NT2/D1 (cell line): Measurements from ENCODE around the gene CACNA1D.

Experiments
- DNase-seq: peaks from one replicate; pipeline ENCODE4 v3.0.0-alpha.2; 2011; ENCODE audit warnings: low read depth, low spot score
- H3K27me3 ChIP-seq: 2 replicates; pipeline ENCODE4 v1.6.0; 2011; ENCODE audit warnings: mild to moderate bottlenecking; ENCODE audit not compliant: insufficient read length, insufficient read depth
- H3K36me3 ChIP-seq: 2 replicates; pipeline ENCODE4 v1.6.1; 2011; ENCODE audit warnings: mild to moderate bottlenecking, low read length, mixed read lengths; ENCODE audit not compliant: insufficient read depth, insufficient read length
- H3K4me1 ChIP-seq: 2 replicates; pipeline ENCODE4 v1.5.1; 2011; ENCODE audit not compliant: insufficient read depth, insufficient read length
- H3K4me3 ChIP-seq: 2 replicates; pipeline ENCODE4 v1.5.1; 2011; ENCODE audit warnings: low read depth; ENCODE audit not compliant: insufficient read length
- H3K9ac ChIP-seq: 2 replicates; pipeline ENCODE4 v1.6.0; 2011; ENCODE audit warnings: low read depth; ENCODE audit not compliant: insufficient read length
- H3K9me3 ChIP-seq: 2 replicates; pipeline ENCODE4 v1.5.1; 2011; ENCODE audit warnings: mild to moderate bottlenecking, low read length; ENCODE audit not compliant: insufficient read depth
- SUZ12 ChIP-seq: IDR thresholded peaks from 2 replicates; pipeline ENCODE4 v1.6.1; 2011; ENCODE audit not compliant: insufficient read length, insufficient read depth; ENCODE audit errors: extremely low read depth
- YY1 ChIP-seq: IDR thresholded peaks from 2 replicates; pipeline ENCODE4 v1.6.1; 2011; ENCODE audit not compliant: insufficient read length, insufficient read depth
- ZNF274 ChIP-seq: IDR thresholded peaks from 2 replicates; pipeline ENCODE4 v1.6.1; 2011; ENCODE audit warnings: mild to moderate bottlenecking, low read depth, low read length

CACNA1D gene

DNA sequence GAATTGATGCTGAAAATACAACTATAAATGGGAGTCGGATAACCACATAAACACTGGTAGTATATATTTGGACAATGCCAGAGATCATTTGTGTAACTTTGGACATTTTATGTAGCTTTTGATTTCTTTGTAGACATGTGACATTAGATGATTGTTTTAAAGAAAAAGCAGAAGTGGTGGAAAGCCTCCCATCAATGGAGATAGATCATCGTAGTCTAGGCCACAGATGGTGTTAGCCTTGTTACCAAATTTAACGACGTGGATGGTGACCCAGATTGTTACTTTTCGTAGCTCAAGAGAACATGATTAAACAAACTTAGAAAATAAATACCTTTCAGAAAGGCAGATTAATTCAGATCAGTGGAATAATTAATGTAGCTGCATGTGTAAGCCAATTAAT lies 8.8 kb downstream of the CACNA1D start:
- Histone ChIP-seq H3K4me3 (no peak overlapping the region), H3K9ac (no peak overlapping the region), H3K9me3 (no peaks in the 10 kb centered on the region), H3K36me3 (no peaks in the 10 kb centered on the region), H3K4me1 (no peaks in the 10 kb centered on the region), H3K27me3 (peaks cover 2% of the 10 kb centered on the region)
- DNase-seq, result no peak
- TF ChIP-seq YY1, result no peak

- Histone ChIP-seq H3K4me1 (no peaks in the 10 kb centered on the region), H3K36me3 (no peaks in the 10 kb centered on the region), H3K9me3 (no peaks in the 10 kb centered on the region), H3K9ac (no peak overlapping the region), H3K4me3 (no peak overlapping the region), H3K27me3 (no peaks in the 10 kb centered on the region)
- no peak for TF ChIP-seq SUZ12
- TF ChIP-seq ZNF274, result no peak
- no peak for TF ChIP-seq YY1
- DNase-seq, result no peak
Measured at GRCh38 chr3:53506110-53506762, 11.8 kb downstream of the CACNA1D start.

DNA sequence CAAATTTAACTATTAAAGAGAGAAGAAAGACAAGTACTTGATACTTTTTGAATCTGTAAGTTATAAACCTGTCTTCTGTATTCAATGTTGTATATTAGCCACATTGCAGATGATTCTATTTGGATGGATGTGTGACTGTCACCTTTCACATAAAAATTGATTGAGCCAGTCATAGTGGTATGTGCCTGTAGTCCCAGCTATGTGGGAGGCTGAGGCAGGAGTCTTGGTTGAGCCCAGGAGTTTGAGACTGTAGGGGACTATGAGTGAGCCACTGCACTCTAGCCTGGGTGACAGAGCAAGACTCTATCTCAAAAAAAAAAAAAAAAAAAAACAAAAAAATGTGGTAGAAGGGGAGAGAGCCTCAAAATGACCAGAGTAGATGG lies 12.3 kb downstream of the CACNA1D start:
- DNase-seq, result no peak

DNA sequence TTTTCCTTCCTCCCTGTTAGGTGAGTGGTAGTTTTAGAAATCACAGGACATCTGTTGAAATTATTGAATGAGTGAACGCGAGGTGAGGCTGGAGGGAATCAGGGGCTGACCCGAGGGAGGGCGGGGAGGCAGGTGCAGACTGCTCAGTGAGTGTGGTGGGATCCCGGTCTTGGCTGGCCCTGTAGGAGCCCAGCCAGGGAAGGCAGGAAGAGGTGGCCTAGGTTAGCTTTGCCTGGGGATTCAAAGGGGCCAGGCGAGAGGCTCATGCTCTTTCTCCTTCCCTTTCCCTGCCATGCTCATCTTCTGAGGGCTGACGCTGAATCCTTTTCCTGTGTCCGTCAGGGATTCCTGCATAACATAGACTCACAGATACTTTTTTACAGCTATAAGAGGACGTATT lies 15.1 kb downstream of the CACNA1D start:
- no peak for DNase-seq
- Histone ChIP-seq H3K4me3 (no peak overlapping the region), H3K36me3 (no peaks in the 10 kb centered on the region), H3K4me1 (no peaks in the 10 kb centered on the region), H3K9me3 (no peaks in the 10 kb centered on the region), H3K27me3 (no peaks in the 10 kb centered on the region), H3K9ac (no peak overlapping the region)
- no peak for TF ChIP-seq ZNF274

More for the DNA sequence above, 12.3 kb downstream of the CACNA1D start:
- H3K4me3 ChIP-seq, result no peak overlapping the region
- H3K36me3 ChIP-seq, result no peaks in the 10 kb centered on the region
- TF ChIP-seq ZNF274, result no peak
- TF ChIP-seq YY1, result no peak
- no peak for TF ChIP-seq SUZ12
- H3K9me3 ChIP-seq, result no peaks in the 10 kb centered on the region
- H3K9ac ChIP-seq, result no peak overlapping the region
- H3K4me1 ChIP-seq, result no peaks in the 10 kb centered on the region
- H3K27me3 ChIP-seq, result no peaks in the 10 kb centered on the region

GRCh38 chr3:53510508-53510907 lies 16.1 kb downstream of the CACNA1D start:
- H3K9ac ChIP-seq, result no peak overlapping the region
- TF ChIP-seq SUZ12 (no peak), YY1 (no peak), ZNF274 (no peak)
- no peaks in the 10 kb centered on the region for H3K9me3 ChIP-seq
- H3K27me3 ChIP-seq, result no peaks in the 10 kb centered on the region
- DNase-seq, result no peak
- H3K36me3 ChIP-seq, result no peaks in the 10 kb centered on the region
- no peak overlapping the region for H3K4me3 ChIP-seq
- H3K4me1 ChIP-seq, result no peaks in the 10 kb centered on the region

- Histone ChIP-seq H3K36me3 (no peaks in the 10 kb centered on the region), H3K4me1 (no peaks in the 10 kb centered on the region), H3K4me3 (no peak overlapping the region), H3K27me3 (no peaks in the 10 kb centered on the region), H3K9me3 (no peaks in the 10 kb centered on the region), H3K9ac (no peak overlapping the region)
- no peak for DNase-seq
- TF ChIP-seq ZNF274 (no peak), YY1 (no peak), SUZ12 (no peak)
Measured at GRCh38 chr3:53511246-53511645, 16.8 kb downstream of the CACNA1D start.

GRCh38 chr3:53513556-53514190 lies 19.3 kb downstream of the CACNA1D start:
- Histone ChIP-seq H3K36me3 (no peaks in the 10 kb centered on the region), H3K4me3 (no peak overlapping the region), H3K4me1 (no peaks in the 10 kb centered on the region), H3K27me3 (no peaks in the 10 kb centered on the region), H3K9ac (no peak overlapping the region), H3K9me3 (no peaks in the 10 kb centered on the region)
- no peak for DNase-seq
- TF ChIP-seq ZNF274, result no peak
- TF ChIP-seq SUZ12, result no peak
- no peak for TF ChIP-seq YY1

DNA sequence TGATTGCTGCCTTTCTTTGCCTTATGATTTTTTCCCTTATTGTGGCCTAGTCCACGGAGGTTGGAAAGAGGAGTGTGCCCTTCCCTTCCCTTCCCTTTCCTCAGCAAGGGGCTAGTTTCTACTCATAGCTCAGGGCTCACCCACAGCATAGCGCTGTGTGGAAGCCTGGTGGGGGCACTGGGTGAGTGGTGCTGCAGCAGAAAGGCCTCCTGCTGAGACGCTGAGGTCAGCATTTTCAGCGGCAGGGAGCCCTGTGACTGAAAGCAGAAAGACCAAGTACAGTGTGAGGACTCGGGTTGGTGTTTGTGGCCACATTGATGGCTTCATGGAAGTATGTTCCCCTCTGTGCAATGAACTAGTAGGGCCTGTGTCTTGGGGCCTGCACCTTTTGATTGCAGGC lies 21.9 kb downstream of the CACNA1D start:
- Histone ChIP-seq H3K4me3 (no peak overlapping the region), H3K9ac (no peak overlapping the region), H3K4me1 (no peaks in the 10 kb centered on the region), H3K9me3 (no peaks in the 10 kb centered on the region), H3K27me3 (no peaks in the 10 kb centered on the region), H3K36me3 (no peaks in the 10 kb centered on the region)
- TF ChIP-seq YY1, result no peak
- TF ChIP-seq ZNF274, result no peak
- TF ChIP-seq SUZ12, result no peak
- no peak for DNase-seq
